ENCODE measurements around the gene PLTP. TPM values are rescaled to one million over a fixed set of nuclear protein-coding genes. Genes with fewer than 3 reads are reported as not detected.
A peak's percentile ranks its signal among the peaks of the same experiment; 100 is the strongest.

The PLTP gene
- total and polyA plus RNA-seq, 2 of the 13 experiments (the other 11 are each of a cell fraction or from before 2014, with no cell fraction given) = 16.9 to 28.6 TPM

DNA sequence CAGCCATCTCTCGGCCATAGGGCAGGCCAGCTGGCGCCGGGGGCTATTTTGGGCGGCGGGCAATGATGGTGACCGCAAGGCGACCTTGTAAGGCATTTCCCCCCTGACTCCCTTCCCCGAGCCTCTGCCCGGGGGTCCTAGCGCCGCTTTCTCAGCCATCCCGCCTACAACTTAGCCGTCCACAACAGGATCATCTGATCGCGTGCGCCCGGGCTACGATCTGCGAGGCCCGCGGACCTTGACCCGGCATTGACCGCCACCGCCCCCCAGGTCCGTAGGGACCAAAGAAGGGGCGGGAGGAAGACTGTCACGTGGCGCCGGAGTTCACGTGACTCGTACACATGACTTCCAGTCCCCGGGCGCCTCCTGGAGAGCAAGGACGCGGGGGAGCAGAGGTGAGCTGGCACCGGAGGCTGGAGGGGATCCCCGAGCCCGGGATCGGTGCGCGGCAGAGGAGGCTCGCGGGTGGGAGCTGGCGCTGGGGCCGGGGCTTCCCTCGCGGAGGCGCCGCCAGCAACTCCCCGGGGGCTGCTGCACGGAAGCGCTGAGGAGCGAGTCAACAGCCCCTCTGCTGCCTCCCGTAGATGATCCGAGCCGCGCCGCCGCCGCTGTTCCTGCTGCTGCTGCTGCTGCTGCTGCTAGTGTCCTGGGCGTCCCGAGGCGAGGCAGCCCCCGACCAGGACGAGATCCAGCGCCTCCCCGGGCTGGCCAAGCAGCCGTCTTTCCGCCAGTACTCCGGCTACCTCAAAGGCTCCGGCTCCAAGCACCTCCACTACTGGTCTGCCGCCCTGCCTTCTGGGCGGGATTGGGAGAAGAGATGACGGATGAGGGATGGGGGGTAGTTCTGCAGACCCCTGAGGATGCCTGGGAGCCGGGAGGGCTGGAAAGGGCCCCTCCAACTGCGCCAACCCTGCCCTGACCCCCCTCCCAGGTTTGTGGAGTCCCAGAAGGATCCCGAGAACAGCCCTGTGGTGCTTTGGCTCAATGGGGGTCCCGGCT is 20.7 kb downstream of the PLTP start, which contains the start of the genes CTSA and NEURL2 (continued):
- peak; percentile 98 for TF ChIP-seq ZNF564 (CRISPR knock-in tag; IDR thresholded peaks at IDR 0.05)
- TF ChIP-seq SIN3B (IDR thresholded peaks at IDR 0.05; ENCODE audit: low read length) = peak; percentile 100
- TF ChIP-seq ZNF337 (CRISPR knock-in tag; IDR thresholded peaks at IDR 0.05; ENCODE audit: borderline replicate concordance, low read depth) = peak; percentile 100
- TF ChIP-seq EZH2 (conservative IDR thresholded peaks at IDR 0.05; ENCODE audit: low read depth, low read length) = no peak
- TF ChIP-seq KMT2A (CRISPR knock-in tag; IDR thresholded peaks at IDR 0.05) = peak; percentile 97
- no peak for TF ChIP-seq NBN (conservative IDR thresholded peaks at IDR 0.05)
- TF ChIP-seq, protein P1, sequence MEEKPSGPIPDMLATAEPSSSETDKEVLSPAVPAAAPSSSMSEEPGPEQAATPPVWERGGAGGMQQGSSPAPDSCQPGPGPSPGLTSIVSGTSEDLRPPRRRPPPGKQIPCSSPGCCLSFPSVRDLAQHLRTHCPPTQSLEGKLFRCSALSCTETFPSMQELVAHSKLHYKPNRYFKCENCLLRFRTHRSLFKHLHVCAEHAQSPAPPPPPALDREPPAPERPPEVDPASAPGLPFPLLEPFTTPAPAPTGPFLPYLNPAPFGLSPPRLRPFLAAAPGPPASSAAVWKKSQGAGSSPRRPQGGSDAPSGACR (CRISPR knock-in tag; IDR thresholded peaks at IDR 0.05) = peak; percentile 100
- TF ChIP-seq SRF (IDR thresholded peaks at IDR 0.05; ENCODE audit: low read depth, low read length) = peak; percentile 54
- no peak; the same call in 1 of the 2 replicates for TF ChIP-seq MTF2 (CRISPR knock-in tag; IDR thresholded peaks at IDR 0.05; ENCODE audit: borderline replicate concordance)
- TF ChIP-seq, protein P2, sequence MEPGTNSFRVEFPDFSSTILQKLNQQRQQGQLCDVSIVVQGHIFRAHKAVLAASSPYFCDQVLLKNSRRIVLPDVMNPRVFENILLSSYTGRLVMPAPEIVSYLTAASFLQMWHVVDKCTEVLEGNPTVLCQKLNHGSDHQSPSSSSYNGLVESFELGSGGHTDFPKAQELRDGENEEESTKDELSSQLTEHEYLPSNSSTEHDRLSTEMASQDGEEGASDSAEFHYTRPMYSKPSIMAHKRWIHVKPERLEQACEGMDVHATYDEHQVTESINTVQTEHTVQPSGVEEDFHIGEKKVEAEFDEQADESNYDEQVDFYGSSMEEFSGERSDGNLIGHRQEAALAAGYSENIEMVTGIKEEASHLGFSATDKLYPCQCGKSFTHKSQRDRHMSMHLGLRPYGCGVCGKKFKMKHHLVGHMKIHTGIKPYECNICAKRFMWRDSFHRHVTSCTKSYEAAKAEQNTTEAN (CRISPR knock-in tag; conservative IDR thresholded peaks at IDR 0.05) = peak; percentile 97
- TF ChIP-seq SNAI1 (CRISPR knock-in tag; IDR thresholded peaks at IDR 0.05; ENCODE audit: borderline replicate concordance) = peak; percentile 98; the same call in 1 of the 2 replicates
- TF ChIP-seq, protein P3, sequence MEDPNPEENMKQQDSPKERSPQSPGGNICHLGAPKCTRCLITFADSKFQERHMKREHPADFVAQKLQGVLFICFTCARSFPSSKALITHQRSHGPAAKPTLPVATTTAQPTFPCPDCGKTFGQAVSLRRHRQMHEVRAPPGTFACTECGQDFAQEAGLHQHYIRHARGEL (CRISPR knock-in tag; IDR thresholded peaks at IDR 0.05) = peak; percentile 92
- TF ChIP-seq, protein P4, sequence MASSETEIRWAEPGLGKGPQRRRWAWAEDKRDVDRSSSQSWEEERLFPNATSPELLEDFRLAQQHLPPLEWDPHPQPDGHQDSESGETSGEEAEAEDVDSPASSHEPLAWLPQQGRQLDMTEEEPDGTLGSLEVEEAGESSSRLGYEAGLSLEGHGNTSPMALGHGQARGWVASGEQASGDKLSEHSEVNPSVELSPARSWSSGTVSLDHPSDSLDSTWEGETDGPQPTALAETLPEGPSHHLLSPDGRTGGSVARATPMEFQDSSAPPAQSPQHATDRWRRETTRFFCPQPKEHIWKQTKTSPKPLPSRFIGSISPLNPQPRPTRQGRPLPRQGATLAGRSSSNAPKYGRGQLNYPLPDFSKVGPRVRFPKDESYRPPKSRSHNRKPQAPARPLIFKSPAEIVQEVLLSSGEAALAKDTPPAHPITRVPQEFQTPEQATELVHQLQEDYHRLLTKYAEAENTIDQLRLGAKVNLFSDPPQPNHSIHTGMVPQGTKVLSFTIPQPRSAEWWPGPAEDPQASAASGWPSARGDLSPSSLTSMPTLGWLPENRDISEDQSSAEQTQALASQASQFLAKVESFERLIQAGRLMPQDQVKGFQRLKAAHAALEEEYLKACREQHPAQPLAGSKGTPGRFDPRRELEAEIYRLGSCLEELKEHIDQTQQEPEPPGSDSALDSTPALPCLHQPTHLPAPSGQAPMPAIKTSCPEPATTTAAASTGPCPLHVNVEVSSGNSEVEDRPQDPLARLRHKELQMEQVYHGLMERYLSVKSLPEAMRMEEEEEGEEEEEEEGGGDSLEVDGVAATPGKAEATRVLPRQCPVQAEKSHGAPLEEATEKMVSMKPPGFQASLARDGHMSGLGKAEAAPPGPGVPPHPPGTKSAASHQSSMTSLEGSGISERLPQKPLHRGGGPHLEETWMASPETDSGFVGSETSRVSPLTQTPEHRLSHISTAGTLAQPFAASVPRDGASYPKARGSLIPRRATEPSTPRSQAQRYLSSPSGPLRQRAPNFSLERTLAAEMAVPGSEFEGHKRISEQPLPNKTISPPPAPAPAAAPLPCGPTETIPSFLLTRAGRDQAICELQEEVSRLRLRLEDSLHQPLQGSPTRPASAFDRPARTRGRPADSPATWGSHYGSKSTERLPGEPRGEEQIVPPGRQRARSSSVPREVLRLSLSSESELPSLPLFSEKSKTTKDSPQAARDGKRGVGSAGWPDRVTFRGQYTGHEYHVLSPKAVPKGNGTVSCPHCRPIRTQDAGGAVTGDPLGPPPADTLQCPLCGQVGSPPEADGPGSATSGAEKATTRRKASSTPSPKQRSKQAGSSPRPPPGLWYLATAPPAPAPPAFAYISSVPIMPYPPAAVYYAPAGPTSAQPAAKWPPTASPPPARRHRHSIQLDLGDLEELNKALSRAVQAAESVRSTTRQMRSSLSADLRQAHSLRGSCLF (CRISPR knock-in tag; IDR thresholded peaks at IDR 0.05; ENCODE audit: borderline replicate concordance) = peak; percentile 89; the same call in 1 of the 2 replicates
- TF ChIP-seq, protein P5, sequence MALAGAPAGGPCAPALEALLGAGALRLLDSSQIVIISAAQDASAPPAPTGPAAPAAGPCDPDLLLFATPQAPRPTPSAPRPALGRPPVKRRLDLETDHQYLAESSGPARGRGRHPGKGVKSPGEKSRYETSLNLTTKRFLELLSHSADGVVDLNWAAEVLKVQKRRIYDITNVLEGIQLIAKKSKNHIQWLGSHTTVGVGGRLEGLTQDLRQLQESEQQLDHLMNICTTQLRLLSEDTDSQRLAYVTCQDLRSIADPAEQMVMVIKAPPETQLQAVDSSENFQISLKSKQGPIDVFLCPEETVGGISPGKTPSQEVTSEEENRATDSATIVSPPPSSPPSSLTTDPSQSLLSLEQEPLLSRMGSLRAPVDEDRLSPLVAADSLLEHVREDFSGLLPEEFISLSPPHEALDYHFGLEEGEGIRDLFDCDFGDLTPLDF (CRISPR knock-in tag; IDR thresholded peaks at IDR 0.05) = peak; percentile 98
- peak; percentile 93; the same call in 1 of the 2 replicates for TF ChIP-seq SP140L (CRISPR knock-in tag; IDR thresholded peaks at IDR 0.05; ENCODE audit: borderline replicate concordance)
- TF ChIP-seq ZNF761 (CRISPR knock-in tag; conservative IDR thresholded peaks at IDR 0.05) = peak; percentile 99

All from HepG2 (cell line).